ENCODE data around the gene SH2D3A.

SH2D3A gene

DNA sequence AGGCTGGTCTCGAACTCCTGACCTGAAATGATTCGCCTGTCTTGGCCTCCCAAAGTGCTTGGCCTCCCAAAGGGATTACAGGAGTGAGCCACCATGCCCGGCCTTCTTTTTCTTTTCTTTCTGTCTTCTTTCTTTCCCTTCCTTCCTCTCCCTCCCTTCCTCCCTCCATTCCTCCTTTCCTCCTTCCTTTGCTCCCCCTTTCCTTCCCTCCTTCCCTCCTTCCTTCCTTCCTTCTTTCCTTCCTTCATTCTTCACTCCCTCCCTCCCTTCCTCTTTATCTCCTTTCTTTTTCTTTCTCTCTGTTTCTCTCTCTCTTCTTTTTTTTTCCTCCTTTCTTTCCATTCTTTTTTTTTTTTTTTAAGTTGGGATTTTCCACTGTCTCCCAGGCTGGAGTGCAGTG is 58.9 kb downstream of the SH2D3A start:
- DNase-seq (ENCODE audit: low read depth) = no peak

DNA sequence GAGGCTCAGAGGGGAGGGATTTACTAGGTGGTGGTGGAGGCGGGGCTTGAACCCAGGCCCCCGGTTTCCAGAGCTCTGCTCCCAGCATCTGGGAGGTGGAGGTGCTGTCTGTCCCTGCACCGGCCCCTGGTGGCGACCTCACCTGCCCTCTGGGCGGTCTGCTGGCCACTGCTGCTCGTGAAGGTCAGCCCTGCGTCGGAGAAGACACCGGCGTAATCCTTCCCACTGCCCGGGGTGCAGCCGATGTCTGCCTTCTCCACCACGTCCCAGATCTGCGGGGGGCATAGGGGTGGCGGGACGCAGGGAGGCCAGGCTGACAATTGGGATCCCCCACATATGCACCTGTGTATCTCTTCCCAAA is 59.6 kb downstream of the SH2D3A start:
- no peak for DNase-seq (ENCODE audit: low read depth)

DNA sequence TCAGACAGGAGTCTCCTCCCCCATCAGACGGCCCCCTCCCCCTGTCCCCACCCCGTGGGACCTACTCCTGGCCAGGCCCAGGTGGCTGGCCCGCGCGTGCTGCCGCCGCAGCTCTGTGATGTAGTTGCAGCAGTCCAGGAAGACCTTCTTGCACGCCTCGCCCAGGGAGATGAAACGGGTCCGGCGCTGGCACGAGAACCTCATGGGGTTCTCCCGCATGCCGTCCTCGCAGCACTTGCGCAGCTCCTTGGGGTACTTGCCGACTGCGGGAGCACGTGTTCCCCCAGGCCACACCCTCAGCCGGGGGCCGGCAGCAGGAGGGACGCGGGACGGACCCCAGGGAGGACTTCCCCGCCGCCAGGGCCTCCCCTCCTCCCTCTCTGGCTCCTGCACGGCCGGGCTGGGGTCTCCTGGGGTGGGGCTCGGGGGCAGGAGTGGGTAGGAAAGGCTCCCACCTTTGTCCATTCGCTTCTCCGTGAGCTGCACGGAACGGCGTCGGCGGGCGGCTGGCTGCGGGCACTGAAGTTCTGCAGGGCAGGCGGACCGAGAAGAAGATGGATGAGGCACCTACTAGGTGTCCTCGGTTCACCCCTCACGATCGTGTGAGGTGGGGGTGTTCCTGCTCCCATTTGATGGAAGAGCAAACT is 60.1 kb downstream of the SH2D3A start:
- DNase-seq (ENCODE audit: low read depth) = no peak

DNA sequence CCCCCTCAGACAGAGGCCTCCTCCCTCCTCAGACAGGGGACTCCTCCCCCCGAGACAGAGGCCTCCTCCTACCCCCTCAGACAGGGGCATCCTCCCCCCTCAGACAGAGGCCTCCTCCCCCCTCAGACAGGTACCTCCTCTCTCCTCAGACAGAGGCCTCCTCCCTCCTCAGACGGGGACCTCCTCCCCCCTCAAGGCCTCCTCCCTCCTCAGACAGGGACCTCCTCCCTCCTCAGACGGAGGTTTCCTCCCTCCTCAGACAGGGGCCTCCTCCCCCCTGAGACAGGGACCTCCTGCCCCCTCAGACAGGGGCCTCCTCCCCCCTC is 60.6 kb downstream of the SH2D3A start:
- no peak for DNase-seq (ENCODE audit: low read depth)

DNA sequence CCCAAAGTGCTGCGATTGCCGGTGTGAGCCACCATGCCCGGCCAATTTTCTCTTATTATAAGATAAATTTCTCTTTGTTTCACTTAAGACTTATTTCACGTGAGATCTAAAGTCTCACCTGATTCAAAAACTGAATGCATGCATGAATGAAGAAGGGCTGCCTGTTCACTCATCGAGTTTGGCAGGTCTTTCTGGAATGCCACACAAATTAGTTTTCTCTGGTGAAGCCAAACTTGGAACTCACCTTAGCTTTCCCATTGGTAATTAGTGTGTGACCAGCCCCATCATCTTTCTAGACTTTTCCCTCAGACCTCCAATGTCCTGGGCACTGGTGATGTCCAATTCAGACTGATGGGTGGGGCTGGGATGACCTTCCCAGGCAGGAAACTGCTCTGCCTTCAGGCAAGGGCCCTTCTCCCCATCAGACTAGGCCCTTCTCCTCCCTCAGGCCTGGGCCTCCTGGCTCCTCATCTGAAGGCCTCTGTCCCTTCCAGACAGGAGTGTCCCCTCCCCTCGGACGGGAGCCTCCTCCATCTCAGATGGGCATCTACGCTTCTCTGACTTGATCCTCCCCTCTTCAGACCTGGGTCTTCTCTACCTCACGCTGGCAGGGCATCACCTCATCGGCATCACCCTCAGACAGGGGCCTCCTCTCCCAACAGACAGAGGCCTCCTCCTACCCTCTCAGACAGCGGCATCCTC is 61.2 kb downstream of the SH2D3A start:
- DNase-seq (ENCODE audit: low read depth) = no peak
